GM18505 (cell line): ENCODE measurements around the gene HMG20A.
A peak's percentile ranks its signal among the peaks of the same experiment; 100 is the strongest.

Experiments used
- ATAC-seq: cut with Tn5 transposase; IDR thresholded peaks from one replicate; pipeline ENCODE4 v1.9.1; 2021; ENCODE audit not compliant: unreplicated experiment
- POLR2A ChIP-seq: IDR thresholded peaks from 4 replicates; pipeline ENCODE4 v1.6.1; 2011; ENCODE audit warnings: borderline replicate concordance; ENCODE audit not compliant: insufficient read depth, insufficient read length; ENCODE audit errors: extremely low read depth

Gene HMG20A

DNA sequence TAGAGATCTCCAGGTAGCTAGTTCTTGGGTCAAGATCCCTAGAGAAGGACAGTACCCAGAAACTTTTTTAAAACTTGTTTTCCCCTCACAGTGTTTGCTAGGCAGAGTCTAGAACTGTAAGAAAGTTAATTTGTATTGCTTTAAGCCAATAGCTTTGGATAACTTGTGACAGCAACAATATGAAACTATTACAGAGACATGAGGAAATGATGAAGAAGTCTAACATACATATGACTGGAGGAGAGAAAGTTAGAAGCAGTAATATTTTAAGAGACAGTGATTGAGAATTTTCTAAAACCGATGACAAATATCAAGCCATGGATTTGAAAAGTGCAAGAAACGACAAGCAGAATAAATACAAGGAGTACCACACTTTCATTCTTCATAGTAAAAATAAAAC is 10.0 kb downstream of the HMG20A start:
- no peak for TF ChIP-seq POLR2A
- no peak for ATAC-seq

DNA sequence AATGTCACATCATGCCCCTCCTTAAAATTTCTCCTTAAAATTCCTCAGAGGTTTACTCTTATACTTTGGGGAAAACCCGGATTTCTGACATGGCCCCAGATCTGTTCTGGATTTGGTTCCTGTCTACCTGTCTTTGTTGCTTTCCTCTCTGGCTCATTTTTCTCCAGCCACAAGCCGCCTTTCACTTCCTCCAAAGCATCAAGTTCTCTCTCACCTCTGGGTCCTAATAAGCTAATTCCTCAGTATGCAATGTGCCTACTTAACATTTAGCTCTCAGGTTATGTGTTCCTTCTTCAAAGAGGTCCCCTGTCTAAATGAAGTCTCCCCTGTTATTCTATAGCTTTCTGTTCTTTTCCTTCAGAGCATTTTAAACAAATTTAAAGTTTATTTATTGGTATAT is 16.1 kb downstream of the HMG20A start:
- ATAC-seq = no peak
- TF ChIP-seq POLR2A = no peak

DNA sequence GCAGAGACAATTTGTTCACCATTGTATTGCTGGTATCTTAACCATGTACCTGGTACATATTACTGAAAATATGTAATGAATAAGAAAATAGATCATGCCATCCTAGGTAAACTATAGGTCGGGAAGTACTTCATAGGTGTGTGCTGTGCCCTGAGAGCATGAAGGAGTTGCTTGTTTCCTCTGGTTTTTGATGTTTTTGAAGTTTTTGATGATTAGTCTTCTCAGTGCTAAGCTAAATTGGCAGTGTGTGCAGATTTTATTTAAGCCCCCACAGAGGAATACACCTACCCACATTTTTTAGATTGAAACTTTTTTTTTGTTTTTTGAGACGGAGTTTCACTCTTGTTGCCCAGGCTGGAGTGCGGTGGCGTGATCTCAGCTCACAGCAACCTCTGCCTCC is 16.6 kb downstream of the HMG20A start:
- no peak for TF ChIP-seq POLR2A
- no peak for ATAC-seq

DNA sequence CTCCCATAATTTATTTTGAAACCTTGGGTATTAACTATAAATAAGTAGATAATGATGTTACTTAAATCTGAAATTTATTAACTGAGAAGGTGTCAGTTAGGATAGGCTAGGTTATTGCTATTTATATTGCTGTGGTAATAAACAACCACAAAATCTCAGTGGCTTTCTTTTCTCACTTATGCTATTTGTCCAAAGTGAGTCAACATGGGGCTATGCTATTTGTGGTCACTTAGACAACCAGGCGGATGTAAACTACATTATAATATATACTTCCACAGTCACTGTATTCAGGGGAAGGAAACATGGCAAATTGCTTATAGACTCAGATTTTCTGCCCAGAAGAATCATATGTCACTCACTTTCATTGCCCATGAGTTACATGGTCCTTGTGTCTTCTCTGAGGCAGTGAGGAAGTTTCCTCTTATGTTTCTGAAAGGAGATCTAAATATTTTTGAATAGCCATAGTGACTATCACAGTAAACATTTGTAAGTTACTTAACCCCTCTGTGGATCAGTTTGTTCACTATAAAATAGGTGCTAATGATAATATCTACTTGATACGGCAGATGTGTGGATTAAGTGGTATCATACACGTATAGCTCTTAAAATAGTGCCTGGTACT is 19.8 kb downstream of the HMG20A start:
- ATAC-seq = peak; percentile 65
- no peak for TF ChIP-seq POLR2A

DNA sequence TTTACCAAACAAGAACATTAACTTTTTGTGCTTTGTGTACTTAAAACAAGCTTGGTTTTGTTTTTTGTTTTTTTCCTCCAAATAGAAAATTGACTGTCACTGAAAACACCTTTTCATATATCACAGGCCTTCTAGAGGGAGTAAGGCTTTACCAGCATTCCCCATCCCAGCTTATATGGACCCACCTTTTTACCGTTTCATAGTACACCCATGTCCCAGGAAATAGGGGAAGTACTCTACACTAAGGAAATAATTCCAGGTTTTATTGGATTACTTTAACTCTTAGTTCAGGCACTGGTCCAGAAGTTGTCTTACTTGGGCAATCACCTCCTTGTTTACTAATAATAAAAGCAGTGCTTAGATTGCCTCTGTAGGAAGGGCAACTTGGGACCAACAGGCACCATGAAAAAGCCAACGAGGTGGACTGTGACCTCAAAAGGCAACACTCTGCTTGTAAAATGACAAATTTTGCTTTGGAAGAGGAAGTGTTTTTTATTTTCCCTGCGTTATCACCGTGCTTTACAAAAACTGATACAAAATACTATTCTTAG is 26.2 kb downstream of the HMG20A start:
- no peak for TF ChIP-seq POLR2A
- no peak for ATAC-seq

DNA sequence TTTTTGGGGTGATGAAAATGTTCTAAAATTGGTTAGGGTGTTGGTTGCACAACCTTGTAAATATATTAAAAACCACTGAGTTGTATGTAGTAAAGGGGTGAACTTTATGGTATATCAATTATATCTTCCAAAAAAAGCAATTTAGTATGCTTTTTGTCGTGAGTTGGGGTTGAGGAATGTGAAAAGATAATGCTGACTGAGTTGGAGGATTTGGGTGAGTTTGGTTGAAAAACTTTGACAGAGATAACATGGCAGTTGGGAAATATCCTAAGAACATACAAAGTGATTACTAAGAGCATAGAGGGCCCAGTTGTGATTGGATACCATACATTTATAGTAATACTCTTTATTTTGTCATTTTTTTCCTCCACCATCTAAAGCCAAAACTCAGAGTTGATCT is 33.6 kb downstream of the HMG20A start:
- ATAC-seq = no peak
- no peak for TF ChIP-seq POLR2A

DNA sequence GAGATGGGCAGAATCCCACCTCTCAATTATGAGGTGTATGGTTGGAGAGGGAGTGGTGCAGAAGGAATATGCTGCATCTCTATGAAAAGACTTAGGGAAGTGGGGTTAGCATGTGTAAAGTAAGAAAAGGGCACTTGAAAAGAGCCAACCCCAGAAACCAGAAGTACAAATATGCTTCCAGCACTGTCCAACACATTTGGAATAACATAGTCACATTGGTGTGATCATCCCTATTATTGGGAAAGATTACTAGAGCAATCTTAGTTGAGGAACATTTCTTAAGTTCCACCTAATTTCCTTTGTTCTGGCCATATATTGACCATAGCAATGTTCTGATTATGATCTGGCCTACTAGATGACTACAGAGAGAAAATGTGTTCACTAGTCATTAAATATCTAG is 34.3 kb downstream of the HMG20A start:
- no peak for ATAC-seq
- TF ChIP-seq POLR2A = no peak

DNA sequence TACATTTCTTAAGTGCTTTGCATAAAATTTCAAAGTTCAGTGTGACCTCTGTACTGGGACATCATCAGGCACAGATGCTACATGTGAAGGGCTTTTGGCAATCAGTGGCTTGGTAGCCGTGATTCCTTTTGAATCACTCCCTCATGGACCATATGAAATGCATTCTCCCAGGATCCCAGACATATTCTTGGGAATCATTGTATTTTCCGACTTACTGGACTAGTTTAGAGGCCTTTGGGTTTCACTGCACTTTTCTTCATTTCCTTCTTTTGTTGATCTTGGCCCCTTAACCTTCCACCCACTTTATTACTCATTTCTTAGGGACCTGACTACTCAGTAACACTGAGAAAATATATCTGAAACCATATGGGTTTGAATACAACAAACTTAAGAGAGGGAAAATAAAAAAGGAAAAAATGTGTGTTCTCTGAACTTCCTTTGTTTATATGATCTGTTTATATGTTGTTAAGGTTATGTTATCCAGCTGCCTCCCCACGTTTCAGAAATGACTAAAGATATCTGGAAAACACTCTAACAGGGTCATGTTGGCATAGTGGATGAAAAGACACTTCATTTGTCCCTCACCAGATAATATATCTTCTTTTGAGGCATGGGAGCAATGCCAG is 35.1 kb downstream of the HMG20A start:
- ATAC-seq = no peak
- TF ChIP-seq POLR2A = no peak

DNA sequence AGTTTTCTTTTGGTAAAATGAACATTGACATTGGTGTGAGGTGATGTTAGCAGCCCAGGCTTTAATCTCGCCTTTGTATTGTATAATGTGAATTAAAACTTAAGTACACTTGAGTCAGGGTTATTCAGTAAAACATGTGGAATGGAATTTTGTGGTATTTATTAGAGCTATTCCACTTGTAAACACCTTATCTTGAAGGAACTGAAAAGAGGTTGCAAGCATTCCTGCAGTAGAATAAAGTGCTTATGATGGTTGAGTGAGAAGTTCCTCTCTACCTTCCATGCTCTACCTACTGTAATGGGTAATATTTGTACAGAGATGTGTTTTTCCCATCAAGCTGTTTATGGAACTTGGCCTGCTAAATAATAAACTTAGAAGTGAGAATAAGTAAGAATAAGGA is 36.1 kb downstream of the HMG20A start:
- no peak for ATAC-seq
- TF ChIP-seq POLR2A = no peak

DNA sequence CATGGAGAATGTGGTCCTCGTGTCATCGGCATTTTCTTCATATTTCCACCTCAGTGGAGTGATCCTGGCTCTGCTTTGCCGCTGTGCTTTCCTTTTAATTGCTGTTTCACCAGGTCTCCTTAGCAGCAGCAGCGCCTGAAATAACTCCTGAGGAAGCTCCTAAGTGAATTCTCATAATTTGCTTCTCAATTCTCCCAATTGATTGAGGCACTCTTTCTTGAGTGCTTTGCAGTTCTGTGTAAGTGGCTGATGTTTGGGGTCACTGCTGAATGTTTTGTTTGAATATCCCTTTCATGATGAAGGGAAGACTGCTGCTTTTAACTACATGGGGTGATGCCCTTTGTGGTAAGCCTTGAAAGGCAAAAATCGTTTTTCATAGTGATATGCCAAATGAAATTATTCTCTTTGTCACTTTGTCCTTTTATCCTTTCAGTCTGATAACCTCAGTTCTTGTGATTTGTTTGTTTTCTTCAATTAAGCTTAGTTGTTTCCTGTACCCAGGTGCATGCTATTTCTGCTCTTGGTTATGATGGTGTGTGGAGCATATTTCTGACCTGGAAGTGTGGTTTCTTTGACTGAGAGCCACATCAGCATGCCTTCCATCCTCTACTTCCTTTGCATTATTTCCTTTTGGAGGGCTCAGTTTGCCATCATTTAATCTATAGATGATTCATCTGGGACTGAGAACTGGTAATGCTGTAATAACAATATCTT is 36.7 kb downstream of the HMG20A start:
- TF ChIP-seq POLR2A = no peak
- no peak for ATAC-seq

DNA sequence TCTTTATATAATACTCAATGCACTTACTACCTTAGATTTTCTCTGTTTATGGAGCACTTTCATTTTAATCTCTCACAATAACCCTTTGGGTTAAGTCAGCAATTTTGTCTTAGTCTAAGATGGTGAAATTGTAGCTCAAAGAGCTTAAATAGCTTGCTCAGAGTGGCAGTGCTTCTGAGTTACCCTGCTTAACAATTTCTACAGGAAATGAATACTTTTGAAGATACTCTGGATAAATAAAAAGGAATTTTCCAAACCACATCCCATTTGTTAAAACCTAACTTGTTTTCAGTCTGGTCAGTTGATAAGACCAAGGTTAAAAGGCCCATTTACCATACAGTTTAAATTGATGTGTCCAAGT is 37.2 kb downstream of the HMG20A start:
- no peak for TF ChIP-seq POLR2A
- ATAC-seq = no peak

DNA sequence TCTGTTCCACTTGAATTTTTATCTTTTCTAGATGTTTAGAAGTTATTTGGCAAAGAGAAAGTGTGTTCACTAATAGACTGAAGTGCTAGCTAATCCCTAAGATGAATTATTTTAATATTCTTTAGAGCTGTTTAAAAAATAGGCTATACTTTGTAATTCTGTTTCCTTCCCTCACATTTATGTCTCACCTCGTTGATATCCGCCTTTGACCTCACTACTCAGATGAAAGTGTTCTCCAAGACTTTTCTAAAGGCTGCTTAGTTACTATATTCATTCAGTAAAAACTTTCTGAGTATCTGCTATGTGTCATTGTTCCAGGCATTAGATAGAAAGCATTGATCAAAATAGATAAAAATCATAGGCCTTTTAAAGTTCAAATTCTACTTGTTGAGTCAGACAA is 38.3 kb downstream of the HMG20A start:
- ATAC-seq = no peak
- TF ChIP-seq POLR2A = no peak

DNA sequence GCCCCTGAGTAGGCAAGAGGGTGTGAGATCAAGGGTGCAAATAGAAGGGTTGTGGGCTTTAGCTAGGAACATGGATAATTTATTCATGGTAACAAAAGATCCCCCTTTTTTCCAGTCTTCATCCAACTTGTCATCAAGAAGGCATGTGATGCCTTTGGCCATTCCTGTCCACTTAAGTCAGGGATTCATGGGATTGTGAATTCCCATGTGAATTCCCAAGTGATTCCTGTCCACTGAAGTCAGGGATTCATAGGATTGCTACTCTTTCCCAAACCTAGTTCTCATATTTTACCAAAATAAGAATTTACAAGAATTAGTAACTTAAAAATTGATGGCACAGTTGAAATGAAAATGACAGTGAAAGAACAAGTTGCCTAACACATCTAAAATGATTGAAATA is 40.8 kb downstream of the HMG20A start:
- no peak for ATAC-seq
- TF ChIP-seq POLR2A = no peak
